NT2/D1 (cell line): ENCODE data around the gene TIMM13.
"Not testable (repeated sequence)": the region's sequence is repeated elsewhere in the genome, so short reads cannot be mapped to it uniquely, and the experiment has no call there.

Experiments used
- DNase-seq: peaks from one replicate; pipeline ENCODE4 v3.0.0-alpha.2; 2011; ENCODE audit warnings: low read depth, low spot score
- H3K27me3 ChIP-seq: 2 replicates; pipeline ENCODE4 v1.6.0; 2011; ENCODE audit warnings: mild to moderate bottlenecking; ENCODE audit not compliant: insufficient read length, insufficient read depth
- H3K36me3 ChIP-seq: 2 replicates; pipeline ENCODE4 v1.6.1; 2011; ENCODE audit warnings: mild to moderate bottlenecking, low read length, mixed read lengths; ENCODE audit not compliant: insufficient read depth, insufficient read length
- H3K4me1 ChIP-seq: 2 replicates; pipeline ENCODE4 v1.5.1; 2011; ENCODE audit not compliant: insufficient read depth, insufficient read length
- H3K4me3 ChIP-seq: 2 replicates; pipeline ENCODE4 v1.5.1; 2011; ENCODE audit warnings: low read depth; ENCODE audit not compliant: insufficient read length
- H3K9ac ChIP-seq: 2 replicates; pipeline ENCODE4 v1.6.0; 2011; ENCODE audit warnings: low read depth; ENCODE audit not compliant: insufficient read length
- H3K9me3 ChIP-seq: 2 replicates; pipeline ENCODE4 v1.5.1; 2011; ENCODE audit warnings: mild to moderate bottlenecking, low read length; ENCODE audit not compliant: insufficient read depth
- SUZ12 ChIP-seq: IDR thresholded peaks from 2 replicates; pipeline ENCODE4 v1.6.1; 2011; ENCODE audit not compliant: insufficient read length, insufficient read depth; ENCODE audit errors: extremely low read depth
- YY1 ChIP-seq: IDR thresholded peaks from 2 replicates; pipeline ENCODE4 v1.6.1; 2011; ENCODE audit not compliant: insufficient read length, insufficient read depth
- ZNF274 ChIP-seq: IDR thresholded peaks from 2 replicates; pipeline ENCODE4 v1.6.1; 2011; ENCODE audit warnings: mild to moderate bottlenecking, low read depth, low read length

TIMM13 gene

GRCh38 chr19:2423915-2424685, 3.3 kb downstream of the TIMM13 start:
- H3K36me3 ChIP-seq: peaks cover 67% of the 10 kb centered on the region
- no peaks in the 10 kb centered on the region for H3K27me3 ChIP-seq

DNA sequence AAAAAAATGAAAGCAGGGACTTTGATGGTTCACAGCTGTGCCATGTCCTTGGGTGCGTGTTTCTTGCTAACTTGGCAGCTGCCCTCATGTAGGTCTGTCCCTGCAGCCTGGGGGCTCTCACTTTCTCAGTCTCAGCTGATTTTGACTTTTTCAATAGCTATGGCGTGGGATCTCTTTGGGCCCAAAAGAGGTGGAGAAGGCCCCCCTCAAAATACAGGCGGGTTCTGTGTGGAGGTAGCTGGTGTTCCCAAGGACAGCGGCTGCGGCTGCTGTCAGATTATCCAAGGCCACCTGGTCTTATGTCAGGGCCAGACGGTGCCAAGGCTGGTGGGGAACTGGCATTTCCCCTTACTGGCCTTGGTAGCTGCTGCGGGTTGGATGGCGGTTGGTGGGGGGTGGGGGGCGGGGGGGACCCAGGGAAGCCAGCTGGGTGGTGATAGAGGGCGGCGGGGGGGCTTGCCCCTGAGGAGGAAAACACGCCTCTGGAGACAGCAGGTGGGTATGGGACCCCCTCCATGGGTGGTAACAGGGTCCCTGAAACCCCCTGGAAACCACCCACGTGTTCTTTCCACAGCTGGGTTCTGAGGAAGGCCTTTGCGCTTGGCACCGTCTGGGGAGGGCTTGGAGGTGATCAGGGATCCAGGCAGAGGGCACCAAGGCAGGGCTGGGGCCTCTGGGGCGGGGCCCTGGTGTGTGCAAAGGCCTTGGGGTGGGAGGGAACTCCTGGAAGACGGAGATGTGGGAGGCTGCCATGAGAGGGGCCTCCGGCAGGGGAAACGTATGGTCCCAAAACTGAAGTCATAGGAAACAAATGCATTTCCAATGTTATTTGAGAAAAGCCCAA, 4.1 kb downstream of the TIMM13 start:
- Histone ChIP-seq H3K9ac (no peak overlapping the region), H3K4me1 (peaks cover 13% of the 10 kb centered on the region), H3K27me3 (no peaks in the 10 kb centered on the region), H3K4me3 (no peak overlapping the region), H3K36me3 (peaks cover 59% of the 10 kb centered on the region), H3K9me3 (no peaks in the 10 kb centered on the region)
- no peak for TF ChIP-seq SUZ12
- no peak for TF ChIP-seq YY1
- no peak for TF ChIP-seq ZNF274
- no peak for DNase-seq

More at GRCh38 chr19:2423915-2424685, 3.3 kb downstream of the TIMM13 start:
- Histone ChIP-seq H3K9me3 (no peaks in the 10 kb centered on the region), H3K9ac (no peak overlapping the region), H3K4me1 (peaks cover 21% of the 10 kb centered on the region), H3K4me3 (no peak overlapping the region)
- TF ChIP-seq ZNF274 (no peak), YY1 (no peak), SUZ12 (no peak)
- DNase-seq: no peak

DNA sequence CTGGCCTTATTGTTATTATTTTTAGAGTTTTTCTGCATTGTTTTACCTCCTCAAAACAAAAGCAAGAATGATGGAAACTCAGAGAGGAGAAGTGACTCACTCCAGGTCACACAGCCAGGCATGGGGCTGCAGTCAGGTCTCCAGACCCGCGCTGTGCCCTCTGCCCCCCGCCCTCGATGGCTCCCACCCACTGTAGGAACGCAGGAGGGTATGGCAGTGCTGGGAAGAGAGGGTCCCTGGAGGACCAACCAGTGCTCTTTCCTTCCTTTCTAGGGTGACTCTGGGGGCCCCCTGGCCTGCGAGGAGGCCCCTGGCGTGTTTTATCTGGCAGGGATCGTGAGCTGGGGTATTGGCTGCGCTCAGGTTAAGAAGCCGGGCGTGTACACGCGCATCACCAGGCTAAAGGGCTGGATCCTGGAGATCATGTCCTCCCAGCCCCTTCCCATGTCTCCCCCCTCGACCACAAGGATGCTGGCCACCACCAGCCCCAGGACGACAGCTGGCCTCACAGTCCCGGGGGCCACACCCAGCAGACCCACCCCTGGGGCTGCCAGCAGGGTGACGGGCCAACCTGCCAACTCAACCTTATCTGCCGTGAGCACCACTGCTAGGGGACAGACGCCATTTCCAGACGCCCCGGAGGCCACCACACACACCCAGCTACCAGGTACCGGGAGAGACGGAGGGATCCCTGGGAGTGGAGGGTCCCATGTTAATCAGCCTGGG, 5.6 kb downstream of the TIMM13 start:
- H3K9ac ChIP-seq: no peak overlapping the region
- H3K4me1 ChIP-seq: peaks cover 11% of the 10 kb centered on the region
- H3K36me3 ChIP-seq: peaks cover 60% of the 10 kb centered on the region
- H3K9me3 ChIP-seq: no peaks in the 10 kb centered on the region
- no peak overlapping the region for H3K4me3 ChIP-seq
- no peaks in the 10 kb centered on the region for H3K27me3 ChIP-seq
- no peak for DNase-seq
- TF ChIP-seq YY1 (no peak), SUZ12 (no peak), ZNF274 (no peak)

DNA sequence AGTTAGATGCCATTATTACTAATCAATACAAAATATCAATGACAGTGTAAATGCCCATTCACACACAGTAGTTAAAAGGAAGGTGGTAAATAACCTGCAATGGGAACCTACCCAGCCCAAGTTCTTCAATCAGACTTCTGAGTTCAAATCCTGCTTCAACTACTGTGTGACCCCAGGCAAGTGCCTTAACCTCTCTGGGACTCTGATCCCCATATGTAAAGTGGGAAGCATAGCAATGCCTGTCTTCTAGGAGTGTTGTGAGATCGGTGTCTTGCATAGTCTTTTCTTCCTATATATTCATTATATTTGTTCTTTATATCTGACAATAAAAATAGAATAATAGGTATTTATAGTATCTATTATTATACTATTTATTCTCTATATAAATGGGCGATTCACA, 6.9 kb downstream of the TIMM13 start:
- no peak for DNase-seq
- Histone ChIP-seq H3K9me3 (no peaks in the 10 kb centered on the region), H3K9ac (no peak overlapping the region), H3K4me3 (no peak overlapping the region), H3K36me3 (peaks cover 60% of the 10 kb centered on the region), H3K27me3 (no peaks in the 10 kb centered on the region), H3K4me1 (peaks cover 5% of the 10 kb centered on the region)
- no peak for TF ChIP-seq ZNF274
- TF ChIP-seq SUZ12: no peak
- TF ChIP-seq YY1: no peak

- TF ChIP-seq ZNF274 (no peak), YY1 (no peak), SUZ12 (no peak)
- no peaks in the 10 kb centered on the region for H3K9me3 ChIP-seq
- H3K27me3 ChIP-seq: no peaks in the 10 kb centered on the region
- H3K36me3 ChIP-seq: peaks cover 58% of the 10 kb centered on the region
- H3K4me1 ChIP-seq: peaks cover 4% of the 10 kb centered on the region
- no peak overlapping the region for H3K9ac ChIP-seq
- H3K4me3 ChIP-seq: no peak overlapping the region
- no peak for DNase-seq
Observed at GRCh38 chr19:2419754-2420153, 7.6 kb downstream of the TIMM13 start.

GRCh38 chr19:2417881-2418406, 9.4 kb downstream of the TIMM13 start:
- H3K27me3 ChIP-seq: no peaks in the 10 kb centered on the region
- no peak overlapping the region for H3K9ac ChIP-seq

GRCh38 chr19:2417436-2417835, 9.9 kb downstream of the TIMM13 start:
- DNase-seq, H3K9me3 ChIP-seq, H3K4me3 ChIP-seq, H3K4me1 ChIP-seq, H3K9ac ChIP-seq, H3K27me3 ChIP-seq: not testable (repeated sequence)
- H3K36me3 ChIP-seq: peaks cover 45% of the 10 kb centered on the region

More at GRCh38 chr19:2417881-2418406, 9.4 kb downstream of the TIMM13 start:
- TF ChIP-seq YY1 (no peak), SUZ12 (no peak)
- peaks cover 4% of the 10 kb centered on the region for H3K4me1 ChIP-seq
- peaks cover 48% of the 10 kb centered on the region for H3K36me3 ChIP-seq
- no peak for DNase-seq
- H3K9me3 ChIP-seq: no peaks in the 10 kb centered on the region
- no peak overlapping the region for H3K4me3 ChIP-seq
